Activated T-cell treated with anti-CD3 and anti-CD28 coated beads, Interleukin-2, amount 50 U/mL, for 24 hours (primary cell): ENCODE results near the gene CLDN12.

Experiments used
- DNase-seq: peaks from one replicate; pipeline ENCODE4 v3.0.0-alpha.2; 2020
- H3K27ac Mint-ChIP-seq: 2 replicates; pipeline ENCODE4 v1.8.0; 2020; ENCODE audit warnings: mild to moderate bottlenecking, mixed read lengths
- H3K27me3 Mint-ChIP-seq: 2 replicates; pipeline ENCODE4 v1.8.0; 2020; ENCODE audit warnings: mixed read lengths
- H3K36me3 Mint-ChIP-seq: 2 replicates; pipeline ENCODE4 v1.8.0; 2020; ENCODE audit warnings: low read depth, mixed read lengths
- H3K4me1 Mint-ChIP-seq: 2 replicates; pipeline ENCODE4 v1.8.0; 2020; ENCODE audit warnings: low read depth, mixed read lengths
- H3K4me3 Mint-ChIP-seq: 2 replicates; pipeline ENCODE4 v1.8.0; 2020; ENCODE audit warnings: mild to moderate bottlenecking, moderate library complexity, mixed read lengths
- H3K9me3 Mint-ChIP-seq: 2 replicates; pipeline ENCODE4 v1.8.0; 2020; ENCODE audit warnings: mixed read lengths

The CLDN12 gene

GRCh38 chr7:90403174-90404113, at the start of gene CLDN12:
CLDN12 (plus strand) TSS chr7:90403461; CDS start chr7:90412677, 9,216 bp downstream.
- peaks cover 9% of the 10 kb centered on the region for H3K36me3 Mint-ChIP-seq
- H3K27ac Mint-ChIP-seq = peak within 1 kb of the TSS; percentile 90
- peak; percentile 71 for DNase-seq
- H3K27me3 Mint-ChIP-seq = no peaks in the 10 kb centered on the region
- peak within 1 kb of the TSS; percentile 86 for H3K4me3 Mint-ChIP-seq
- H3K9me3 Mint-ChIP-seq = peaks cover 10% of the 10 kb centered on the region
- peaks cover 23% of the 10 kb centered on the region for H3K4me1 Mint-ChIP-seq

GRCh38 chr7:90383422-90383821, 19.8 kb upstream of the CLDN12 start:
- no peak overlapping the region for H3K27ac Mint-ChIP-seq
- no peaks in the 10 kb centered on the region for H3K27me3 Mint-ChIP-seq
- no peaks in the 10 kb centered on the region for H3K4me1 Mint-ChIP-seq
- no peaks in the 10 kb centered on the region for H3K9me3 Mint-ChIP-seq
- H3K4me3 Mint-ChIP-seq = no peak overlapping the region
- no peak for DNase-seq
- peaks cover 89% of the 10 kb centered on the region for H3K36me3 Mint-ChIP-seq

GRCh38 chr7:90383861-90384260, 19.4 kb upstream of the CLDN12 start:
- H3K36me3 Mint-ChIP-seq = peaks cover 87% of the 10 kb centered on the region
- no peaks in the 10 kb centered on the region for H3K27me3 Mint-ChIP-seq
- H3K27ac Mint-ChIP-seq = no peak overlapping the region
- H3K9me3 Mint-ChIP-seq = no peaks in the 10 kb centered on the region
- H3K4me1 Mint-ChIP-seq = no peaks in the 10 kb centered on the region
- DNase-seq = no peak
- no peak overlapping the region for H3K4me3 Mint-ChIP-seq

GRCh38 chr7:90384433-90384832, 18.8 kb upstream of the CLDN12 start:
- Mint-ChIP-seq H3K36me3 (peaks cover 86% of the 10 kb centered on the region), H3K4me1 (no peaks in the 10 kb centered on the region), H3K4me3 (no peak overlapping the region), H3K9me3 (no peaks in the 10 kb centered on the region), H3K27ac (no peak overlapping the region), H3K27me3 (no peaks in the 10 kb centered on the region)
- DNase-seq = no peak

GRCh38 chr7:90387470-90388240, 15.6 kb upstream of the CLDN12 start:
- Mint-ChIP-seq H3K9me3 (no peaks in the 10 kb centered on the region), H3K36me3 (peaks cover 63% of the 10 kb centered on the region), H3K27ac (no peak overlapping the region), H3K27me3 (no peaks in the 10 kb centered on the region), H3K4me3 (no peak overlapping the region), H3K4me1 (no peaks in the 10 kb centered on the region)
- DNase-seq = no peak

- no peaks in the 10 kb centered on the region for H3K4me1 Mint-ChIP-seq
- H3K4me3 Mint-ChIP-seq = no peak overlapping the region
- no peak overlapping the region for H3K27ac Mint-ChIP-seq
- peaks cover 43% of the 10 kb centered on the region for H3K36me3 Mint-ChIP-seq
- no peaks in the 10 kb centered on the region for H3K27me3 Mint-ChIP-seq
- peaks cover 15% of the 10 kb centered on the region for H3K9me3 Mint-ChIP-seq
- DNase-seq = no peak
These were observed 12.3 kb upstream of the CLDN12 start for GRCh38 chr7:90390926-90391325.

GRCh38 chr7:90391488-90391887, 11.8 kb upstream of the CLDN12 start:
- Mint-ChIP-seq H3K27me3 (no peaks in the 10 kb centered on the region), H3K36me3 (peaks cover 37% of the 10 kb centered on the region), H3K27ac (no peak overlapping the region), H3K4me3 (no peak overlapping the region), H3K9me3 (peaks cover 19% of the 10 kb centered on the region), H3K4me1 (no peaks in the 10 kb centered on the region)
- no peak for DNase-seq

GRCh38 chr7:90396420-90396819, 6.8 kb upstream of the CLDN12 start:
- Mint-ChIP-seq H3K9me3 (peaks cover 39% of the 10 kb centered on the region), H3K4me1 (no peaks in the 10 kb centered on the region), H3K36me3 (peaks cover 15% of the 10 kb centered on the region), H3K27me3 (no peaks in the 10 kb centered on the region), H3K27ac (no peak overlapping the region), H3K4me3 (no peak overlapping the region)
- no peak for DNase-seq

GRCh38 chr7:90401989-90402388, 1.3 kb upstream of the CLDN12 start:
- Mint-ChIP-seq H3K36me3 (peaks cover 4% of the 10 kb centered on the region), H3K9me3 (peaks cover 18% of the 10 kb centered on the region), H3K4me3 (no peak overlapping the region), H3K27me3 (no peaks in the 10 kb centered on the region), H3K27ac (no peak overlapping the region), H3K4me1 (peaks cover 23% of the 10 kb centered on the region)
- DNase-seq = no peak

GRCh38 chr7:90402785-90403173, 482 bp upstream of the CLDN12 start:
- no peaks in the 10 kb centered on the region for H3K27me3 Mint-ChIP-seq
- H3K4me1 Mint-ChIP-seq = peaks cover 23% of the 10 kb centered on the region
- peak overlapping the region; percentile 86 for H3K4me3 Mint-ChIP-seq
- peaks cover 8% of the 10 kb centered on the region for H3K36me3 Mint-ChIP-seq
- H3K9me3 Mint-ChIP-seq = peaks cover 13% of the 10 kb centered on the region
- peak overlapping the region; percentile 90 for H3K27ac Mint-ChIP-seq
- DNase-seq = no peak

- Mint-ChIP-seq H3K36me3 (peaks cover 9% of the 10 kb centered on the region), H3K27me3 (no peaks in the 10 kb centered on the region), H3K9me3 (peaks cover 5% of the 10 kb centered on the region), H3K4me3 (peak overlapping the region; percentile 86), H3K4me1 (peaks cover 23% of the 10 kb centered on the region), H3K27ac (no peak overlapping the region)
- no peak for DNase-seq
These were observed 1.5 kb downstream of the CLDN12 start for GRCh38 chr7:90404777-90405176.

- no peaks in the 10 kb centered on the region for H3K9me3 Mint-ChIP-seq
- no peak overlapping the region for H3K4me3 Mint-ChIP-seq
- no peaks in the 10 kb centered on the region for H3K27me3 Mint-ChIP-seq
- DNase-seq = no peak
- H3K27ac Mint-ChIP-seq = no peak overlapping the region
- peaks cover 10% of the 10 kb centered on the region for H3K36me3 Mint-ChIP-seq
- peaks cover 23% of the 10 kb centered on the region for H3K4me1 Mint-ChIP-seq
These were observed 4.2 kb downstream of the CLDN12 start for GRCh38 chr7:90407484-90407821.

GRCh38 chr7:90408142-90408541, 4.9 kb downstream of the CLDN12 start:
- H3K27ac Mint-ChIP-seq = no peak overlapping the region
- peaks cover 10% of the 10 kb centered on the region for H3K36me3 Mint-ChIP-seq
- no peaks in the 10 kb centered on the region for H3K9me3 Mint-ChIP-seq
- no peak overlapping the region for H3K4me3 Mint-ChIP-seq
- no peak for DNase-seq
- H3K27me3 Mint-ChIP-seq = no peaks in the 10 kb centered on the region
- peaks cover 16% of the 10 kb centered on the region for H3K4me1 Mint-ChIP-seq

GRCh38 chr7:90409667-90410066, 6.4 kb downstream of the CLDN12 start:
- no peak for DNase-seq
- Mint-ChIP-seq H3K27me3 (no peaks in the 10 kb centered on the region), H3K36me3 (peaks cover 6% of the 10 kb centered on the region), H3K4me3 (no peak overlapping the region), H3K27ac (no peak overlapping the region), H3K9me3 (no peaks in the 10 kb centered on the region), H3K4me1 (peaks cover 4% of the 10 kb centered on the region)

GRCh38 chr7:90411510-90411909, 8.2 kb downstream of the CLDN12 start:
- Mint-ChIP-seq H3K4me1 (no peaks in the 10 kb centered on the region), H3K27ac (no peak overlapping the region), H3K4me3 (no peak overlapping the region), H3K9me3 (no peaks in the 10 kb centered on the region), H3K27me3 (no peaks in the 10 kb centered on the region), H3K36me3 (peaks cover 6% of the 10 kb centered on the region)
- no peak for DNase-seq
